K562 (cell line): ENCODE measurements around the gene CAMSAP3. TPM values are rescaled to one million over a fixed set of nuclear protein-coding genes. Genes with fewer than 3 reads are reported as not detected.

Experiments
- CBFA2T3 ChIP-seq: fragments of 450-650 bp; IDR thresholded peaks from 2 replicates; pipeline ENCODE4 v1.6.1; 2017
- CEBPG ChIP-seq, 3 experiments: fragments of 200-800 bp in 1 of 3; sonication (Bioruptor generic) in 1 of 3; sonication (generic) in 1 of 3; formaldehyde crosslinking in 1 of 3; IDR thresholded peaks in 2 of 3; conservative IDR thresholded peaks in 1 of 3; 2 replicates each; pipeline versions ENCODE4 v1.6.1 to v1.8.0; 2016 to 2022; ENCODE audit warnings: missing compliant biosample characterization in 2 of 3, missing genetic modification characterization in 2 of 3, mild to moderate bottlenecking in 1 of 3, missing genetic modification reagents in 1 of 3
- FOXP4 ChIP-seq: sonication (generic); formaldehyde crosslinking; IDR thresholded peaks from 2 replicates; pipeline ENCODE4 v1.8.0; 2022; ENCODE audit warnings: mild to moderate bottlenecking, missing genetic modification reagents, borderline replicate concordance
- KHSRP ChIP-seq: fragments of 450-650 bp; IDR thresholded peaks from 2 replicates; pipeline ENCODE4 v1.6.1; 2017
- MCM2 ChIP-seq: fragments of 450-650 bp; IDR thresholded peaks from 2 replicates; pipeline ENCODE4 v1.6.1; 2017; ENCODE audit warnings: low read depth, mild to moderate bottlenecking
- MCM7 ChIP-seq, 2 experiments: fragments of 450-650 bp; IDR thresholded peaks; 2 replicates each; pipeline ENCODE4 v1.6.1; 2016 to 2018
- MTA3 ChIP-seq: fragments of 450-650 bp; formaldehyde crosslinking; IDR thresholded peaks from 2 replicates; pipeline ENCODE4 v1.6.1; 2017; ENCODE audit warnings: mild to moderate bottlenecking, borderline replicate concordance
- NEUROD1 ChIP-seq: fragments of 150-350 bp; IDR thresholded peaks from 2 replicates; pipeline ENCODE4 v1.6.1; 2014; ENCODE audit warnings: borderline replicate concordance, low read length, low read depth; ENCODE audit not compliant: partially characterized antibody
- PML ChIP-seq: IDR thresholded peaks from 2 replicates; pipeline ENCODE4 v1.6.1; 2012; ENCODE audit warnings: low read length, inconsistent platforms
- RBM14 ChIP-seq: fragments of 200-400 bp; formaldehyde crosslinking; IDR thresholded peaks from 2 replicates; pipeline ENCODE4 v1.6.1; 2018; ENCODE audit warnings: low read depth, mild to moderate bottlenecking, low read length, moderate library complexity, borderline replicate concordance; ENCODE audit not compliant: insufficient read depth
- ZNF133 ChIP-seq: fragments of 250-450 bp; sonication (Bioruptor Pico); IDR thresholded peaks from 2 replicates; pipeline ENCODE4 v1.4.0; 2020; ENCODE audit warnings: mild to moderate bottlenecking
- ZNF3 ChIP-seq: fragments of 250-450 bp; sonication (Bioruptor Pico); IDR thresholded peaks from 2 replicates; pipeline ENCODE4 v1.5.0; 2021; ENCODE audit warnings: mild to moderate bottlenecking, moderate library complexity
- ZNF589 ChIP-seq: fragments of 200-800 bp; sonication (Bioruptor generic); IDR thresholded peaks from 2 replicates; pipeline ENCODE4 v1.6.1; 2016; ENCODE audit warnings: low read depth, missing genetic modification characterization, missing compliant biosample characterization
- polyA plus RNA-seq, 8 experiments: library from polyadenylated mRNA; depleted of rRNA in 4 of 8; stranded (reverse) in 5 of 8; unstranded in 3 of 8; fragments of >200 nt; fragmentation: Nextera tagmentation in 2 of 8; fragmentation: Illumina TruSeq in 1 of 8; extraction: Ambion mirVana in 2 of 8; extraction: Trizol in 1 of 8; gene quantifications; 2 replicates each; pipeline versions ENCODE4 v1.2.1 to v1.2.3, GENCODE V29; 2011 to 2014; ENCODE audit warnings: inconsistent platforms in 1 of 8, missing spikeins in 1 of 8
- total RNA-seq, 7 experiments: library from RNA; depleted of rRNA in 6 of 7; stranded (reverse); fragments of >200 nt in 6 of 7; fragmentation: Illumina TruSeq in 2 of 7; extraction: Trizol in 2 of 7; gene quantifications; 2 replicates each; pipeline versions ENCODE4 v1.2.1 to v1.2.3, GENCODE V29; 2011 to 2021; ENCODE audit warnings: low replicate concordance in 1 of 7
- TF ChIP-seq, protein P1 (sequence below): sonication (generic); formaldehyde crosslinking; IDR thresholded peaks from 2 replicates; pipeline ENCODE4 v1.8.0; 2022; ENCODE audit warnings: missing genetic modification reagents, mild to moderate bottlenecking, borderline replicate concordance
- TF ChIP-seq, protein P2 (sequence below): fragments of 450-650 bp; IDR thresholded peaks from 2 replicates; pipeline ENCODE4 v1.6.1; 2016
- TF ChIP-seq, protein P3 (sequence below), 2 experiments: fragments of 150-350 bp in 1 of 2; IDR thresholded peaks; 2 replicates each; pipeline ENCODE4 v1.6.1; 2012 to 2016; ENCODE audit warnings: low read depth in 2 of 2, low read length in 2 of 2, mild to moderate bottlenecking in 1 of 2, moderate library complexity in 1 of 2

Gene CAMSAP3
- total and polyA plus RNA-seq, 9 of the 15 experiments (the other 6 are each of a cell fraction or from before 2014, with no cell fraction given) = 0.01 to 0.89 (median 0.22) TPM; not detected in 1

- TF ChIP-seq, protein P1, sequence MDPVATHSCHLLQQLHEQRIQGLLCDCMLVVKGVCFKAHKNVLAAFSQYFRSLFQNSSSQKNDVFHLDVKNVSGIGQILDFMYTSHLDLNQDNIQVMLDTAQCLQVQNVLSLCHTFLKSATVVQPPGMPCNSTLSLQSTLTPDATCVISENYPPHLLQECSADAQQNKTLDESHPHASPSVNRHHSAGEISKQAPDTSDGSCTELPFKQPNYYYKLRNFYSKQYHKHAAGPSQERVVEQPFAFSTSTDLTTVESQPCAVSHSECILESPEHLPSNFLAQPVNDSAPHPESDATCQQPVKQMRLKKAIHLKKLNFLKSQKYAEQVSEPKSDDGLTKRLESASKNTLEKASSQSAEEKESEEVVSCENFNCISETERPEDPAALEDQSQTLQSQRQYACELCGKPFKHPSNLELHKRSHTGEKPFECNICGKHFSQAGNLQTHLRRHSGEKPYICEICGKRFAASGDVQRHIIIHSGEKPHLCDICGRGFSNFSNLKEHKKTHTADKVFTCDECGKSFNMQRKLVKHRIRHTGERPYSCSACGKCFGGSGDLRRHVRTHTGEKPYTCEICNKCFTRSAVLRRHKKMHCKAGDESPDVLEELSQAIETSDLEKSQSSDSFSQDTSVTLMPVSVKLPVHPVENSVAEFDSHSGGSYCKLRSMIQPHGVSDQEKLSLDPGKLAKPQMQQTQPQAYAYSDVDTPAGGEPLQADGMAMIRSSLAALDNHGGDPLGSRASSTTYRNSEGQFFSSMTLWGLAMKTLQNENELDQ (CRISPR knock-in tag) = no peak
- TF ChIP-seq ZNF133 (CRISPR knock-in tag) (no peak), ZNF3 (CRISPR knock-in tag) (no peak), PML (peak; percentile 17; the same call in 1 of the 2 replicates), MCM7 (IDR thresholded peaks at IDR 0.05) (no peak), CEBPG (CRISPR knock-in tag; IDR thresholded peaks at IDR 0.05) (no peak), CEBPG (tag; conservative IDR thresholded peaks at IDR 0.05 in 1 of 2, IDR thresholded peaks at IDR 0.05 in 1 of 2) (peak in 1 of 2 experiments; percentile 75; a peak in 1 of 4 replicates), KHSRP (peak; percentile 74), MCM2 (no peak), RBM14 (no peak), NEUROD1 (peak; percentile 85), FOXP4 (peak; percentile 55; the same call in 1 of the 2 replicates), MTA3 (peak; percentile 69; the same call in 1 of the 2 replicates), ZNF589 (CRISPR knock-in tag) (no peak), CBFA2T3 (no peak)
- TF ChIP-seq, protein P2, sequence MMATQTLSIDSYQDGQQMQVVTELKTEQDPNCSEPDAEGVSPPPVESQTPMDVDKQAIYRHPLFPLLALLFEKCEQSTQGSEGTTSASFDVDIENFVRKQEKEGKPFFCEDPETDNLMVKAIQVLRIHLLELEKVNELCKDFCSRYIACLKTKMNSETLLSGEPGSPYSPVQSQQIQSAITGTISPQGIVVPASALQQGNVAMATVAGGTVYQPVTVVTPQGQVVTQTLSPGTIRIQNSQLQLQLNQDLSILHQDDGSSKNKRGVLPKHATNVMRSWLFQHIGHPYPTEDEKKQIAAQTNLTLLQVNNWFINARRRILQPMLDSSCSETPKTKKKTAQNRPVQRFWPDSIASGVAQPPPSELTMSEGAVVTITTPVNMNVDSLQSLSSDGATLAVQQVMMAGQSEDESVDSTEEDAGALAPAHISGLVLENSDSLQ = peak; percentile 100
- TF ChIP-seq, protein P3, sequence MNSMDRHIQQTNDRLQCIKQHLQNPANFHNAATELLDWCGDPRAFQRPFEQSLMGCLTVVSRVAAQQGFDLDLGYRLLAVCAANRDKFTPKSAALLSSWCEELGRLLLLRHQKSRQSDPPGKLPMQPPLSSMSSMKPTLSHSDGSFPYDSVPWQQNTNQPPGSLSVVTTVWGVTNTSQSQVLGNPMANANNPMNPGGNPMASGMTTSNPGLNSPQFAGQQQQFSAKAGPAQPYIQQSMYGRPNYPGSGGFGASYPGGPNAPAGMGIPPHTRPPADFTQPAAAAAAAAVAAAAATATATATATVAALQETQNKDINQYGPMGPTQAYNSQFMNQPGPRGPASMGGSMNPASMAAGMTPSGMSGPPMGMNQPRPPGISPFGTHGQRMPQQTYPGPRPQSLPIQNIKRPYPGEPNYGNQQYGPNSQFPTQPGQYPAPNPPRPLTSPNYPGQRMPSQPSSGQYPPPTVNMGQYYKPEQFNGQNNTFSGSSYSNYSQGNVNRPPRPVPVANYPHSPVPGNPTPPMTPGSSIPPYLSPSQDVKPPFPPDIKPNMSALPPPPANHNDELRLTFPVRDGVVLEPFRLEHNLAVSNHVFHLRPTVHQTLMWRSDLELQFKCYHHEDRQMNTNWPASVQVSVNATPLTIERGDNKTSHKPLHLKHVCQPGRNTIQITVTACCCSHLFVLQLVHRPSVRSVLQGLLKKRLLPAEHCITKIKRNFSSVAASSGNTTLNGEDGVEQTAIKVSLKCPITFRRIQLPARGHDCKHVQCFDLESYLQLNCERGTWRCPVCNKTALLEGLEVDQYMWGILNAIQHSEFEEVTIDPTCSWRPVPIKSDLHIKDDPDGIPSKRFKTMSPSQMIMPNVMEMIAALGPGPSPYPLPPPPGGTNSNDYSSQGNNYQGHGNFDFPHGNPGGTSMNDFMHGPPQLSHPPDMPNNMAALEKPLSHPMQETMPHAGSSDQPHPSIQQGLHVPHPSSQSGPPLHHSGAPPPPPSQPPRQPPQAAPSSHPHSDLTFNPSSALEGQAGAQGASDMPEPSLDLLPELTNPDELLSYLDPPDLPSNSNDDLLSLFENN (IDR thresholded peaks at IDR 0.05; ENCODE audit: low read depth in 2 of 2, low read length in 2 of 2) = no peak; a peak in 1 of 4 replicates
These were observed 33.8 kb downstream of the CAMSAP3 start, which contains the start of the genes PET100 and XAB2 (continued) for GRCh38 chr19:7629347-7630054.
